SK-N-SH treated with all-trans-retinoic acid at 6 μM for 48 hours (cell line): Measurements from ENCODE around the gene ENTHD1.

Source experiments
- ATAC-seq: fragments of 200-7000 bp; cut with Tn5 transposase; 3 replicates; pipeline ENCODE4 v1.9.1; 2020; ENCODE audit warnings: mild to moderate bottlenecking, moderate library complexity
- ARNTL ChIP-seq: fragments of 450-650 bp; formaldehyde crosslinking; IDR thresholded peaks from 2 replicates; pipeline ENCODE4 v1.5.0; 2020; ENCODE audit warnings: low read depth, mild to moderate bottlenecking, moderate library complexity, borderline replicate concordance
- CSDC2 ChIP-seq: fragments of 250-450 bp; sonication (Bioruptor Pico); IDR thresholded peaks from 2 replicates; pipeline ENCODE4 v1.5.0; 2020; ENCODE audit warnings: mild to moderate bottlenecking, moderate library complexity
- ESRRG ChIP-seq: fragments of 250-450 bp; sonication (Bioruptor Pico); IDR thresholded peaks from 2 replicates; pipeline ENCODE4 v1.6.1; 2021; ENCODE audit warnings: mild to moderate bottlenecking
- GLIS3 ChIP-seq: fragments of 250-450 bp; sonication (Bioruptor Pico); IDR thresholded peaks from 2 replicates; pipeline ENCODE4 v1.5.0; 2020; ENCODE audit warnings: mild to moderate bottlenecking, moderate library complexity
- ISL1 ChIP-seq: fragments of 250-450 bp; sonication (Bioruptor Pico); IDR thresholded peaks from 2 replicates; pipeline ENCODE4 v2.1.2; 2022; ENCODE audit warnings: mild to moderate bottlenecking, moderate library complexity
- OSR1 ChIP-seq: fragments of 250-450 bp; sonication (Bioruptor Pico); IDR thresholded peaks from 2 replicates; pipeline ENCODE4 v1.8.0; 2022; ENCODE audit warnings: moderate library complexity, mild to moderate bottlenecking, inconsistent platforms
- PPARA ChIP-seq: fragments of 250-450 bp; sonication (Bioruptor Pico); IDR thresholded peaks from 2 replicates; pipeline ENCODE4 v1.5.0; 2020; ENCODE audit warnings: mild to moderate bottlenecking, borderline replicate concordance
- RARB ChIP-seq: fragments of 250-450 bp; sonication (Bioruptor Pico); IDR thresholded peaks from 2 replicates; pipeline ENCODE4 v1.8.0; 2021; ENCODE audit warnings: mild to moderate bottlenecking, moderate library complexity
- SNAI2 ChIP-seq: fragments of 250-450 bp; sonication (Bioruptor Pico); IDR thresholded peaks from 2 replicates; pipeline ENCODE4 v1.5.0; 2020; ENCODE audit warnings: mild to moderate bottlenecking, moderate library complexity
- TCF4 ChIP-seq: fragments of 250-450 bp; sonication (Bioruptor Pico); IDR thresholded peaks from 2 replicates; pipeline ENCODE4 v1.8.0; 2021; ENCODE audit warnings: mild to moderate bottlenecking, moderate library complexity, borderline replicate concordance
- TOX ChIP-seq: fragments of 250-450 bp; sonication (Bioruptor Pico); IDR thresholded peaks from 2 replicates; pipeline ENCODE4 v1.8.0; 2021; ENCODE audit warnings: mild to moderate bottlenecking, moderate library complexity, borderline replicate concordance
- TSHZ2 ChIP-seq: fragments of 250-450 bp; sonication (Bioruptor Pico); IDR thresholded peaks from 2 replicates; pipeline ENCODE4 v1.5.0; 2020; ENCODE audit warnings: mild to moderate bottlenecking, moderate library complexity
- ZC3H10 ChIP-seq: fragments of 250-450 bp; sonication (Bioruptor Pico); IDR thresholded peaks from 2 replicates; pipeline ENCODE4 v1.5.1; 2021; ENCODE audit warnings: mild to moderate bottlenecking, moderate library complexity
- ZFP3 ChIP-seq: fragments of 250-450 bp; sonication (Bioruptor Pico); IDR thresholded peaks from 2 replicates; pipeline ENCODE4 v1.5.0; 2020; ENCODE audit warnings: mild to moderate bottlenecking, moderate library complexity
- ZFP30 ChIP-seq: fragments of 450-650 bp; formaldehyde crosslinking; IDR thresholded peaks from 2 replicates; pipeline ENCODE4 v1.5.0; 2022; ENCODE audit warnings: mild to moderate bottlenecking, moderate library complexity
- ZNF565 ChIP-seq: fragments of 450-650 bp; formaldehyde crosslinking; conservative IDR thresholded peaks from 2 replicates; pipeline ENCODE4 v1.5.0; 2020; ENCODE audit warnings: low read depth, mild to moderate bottlenecking, moderate library complexity
- ZNF70 ChIP-seq: fragments of 450-650 bp; formaldehyde crosslinking; IDR thresholded peaks from 2 replicates; pipeline ENCODE4 v1.5.0; 2020; ENCODE audit warnings: mild to moderate bottlenecking, moderate library complexity
- ZNF8 ChIP-seq: fragments of 450-650 bp; formaldehyde crosslinking; IDR thresholded peaks from 2 replicates; pipeline ENCODE4 v1.5.0; 2020; ENCODE audit warnings: mild to moderate bottlenecking, moderate library complexity
- TF ChIP-seq, protein P1 (sequence below): fragments of 250-450 bp; sonication (Bioruptor Pico); IDR thresholded peaks from 2 replicates; pipeline ENCODE4 v1.8.0; 2020; ENCODE audit warnings: mild to moderate bottlenecking, moderate library complexity, borderline replicate concordance
- TF ChIP-seq, protein P2 (sequence below): fragments of 250-450 bp; sonication (Bioruptor Pico); IDR thresholded peaks from 2 replicates; pipeline ENCODE4 v1.8.0; 2021; ENCODE audit warnings: low read depth, mild to moderate bottlenecking, moderate library complexity, borderline replicate concordance
- TF ChIP-seq, protein P3 (sequence below): fragments of 250-450 bp; sonication (Bioruptor Pico); IDR thresholded peaks from 2 replicates; pipeline ENCODE4 v1.5.1; 2021; ENCODE audit warnings: mild to moderate bottlenecking, moderate library complexity

The ENTHD1 gene

DNA sequence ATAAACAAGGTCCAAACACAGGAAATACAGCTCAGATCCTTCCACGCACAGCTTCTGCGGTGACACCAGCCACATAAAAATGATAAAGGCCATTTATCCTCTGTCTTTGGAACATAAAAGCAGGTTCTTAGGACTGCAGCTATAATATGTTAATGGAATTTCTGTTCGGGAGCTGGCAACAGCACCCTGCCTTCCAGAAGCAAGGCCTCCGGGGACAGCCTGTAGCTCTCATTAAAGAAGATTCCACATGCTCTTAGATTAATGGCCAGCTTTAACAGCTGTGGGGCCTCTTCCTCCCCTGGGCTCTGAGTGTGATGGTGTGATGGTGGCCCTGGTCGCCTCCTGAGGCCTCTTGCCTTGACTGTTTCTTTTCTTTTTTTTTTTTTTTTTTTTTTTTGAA lies 185.7 kb downstream of the ENTHD1 start:
- TF ChIP-seq ZNF565 = no peak
- TF ChIP-seq, protein P1, sequence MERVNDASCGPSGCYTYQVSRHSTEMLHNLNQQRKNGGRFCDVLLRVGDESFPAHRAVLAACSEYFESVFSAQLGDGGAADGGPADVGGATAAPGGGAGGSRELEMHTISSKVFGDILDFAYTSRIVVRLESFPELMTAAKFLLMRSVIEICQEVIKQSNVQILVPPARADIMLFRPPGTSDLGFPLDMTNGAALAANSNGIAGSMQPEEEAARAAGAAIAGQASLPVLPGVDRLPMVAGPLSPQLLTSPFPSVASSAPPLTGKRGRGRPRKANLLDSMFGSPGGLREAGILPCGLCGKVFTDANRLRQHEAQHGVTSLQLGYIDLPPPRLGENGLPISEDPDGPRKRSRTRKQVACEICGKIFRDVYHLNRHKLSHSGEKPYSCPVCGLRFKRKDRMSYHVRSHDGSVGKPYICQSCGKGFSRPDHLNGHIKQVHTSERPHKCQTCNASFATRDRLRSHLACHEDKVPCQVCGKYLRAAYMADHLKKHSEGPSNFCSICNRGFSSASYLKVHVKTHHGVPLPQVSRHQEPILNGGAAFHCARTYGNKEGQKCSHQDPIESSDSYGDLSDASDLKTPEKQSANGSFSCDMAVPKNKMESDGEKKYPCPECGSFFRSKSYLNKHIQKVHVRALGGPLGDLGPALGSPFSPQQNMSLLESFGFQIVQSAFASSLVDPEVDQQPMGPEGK (CRISPR knock-in tag) = no peak
- no peak for TF ChIP-seq ZC3H10 (CRISPR knock-in tag)
- TF ChIP-seq TSHZ2 (CRISPR knock-in tag) = no peak
- TF ChIP-seq TCF4 (CRISPR knock-in tag) = no peak
- TF ChIP-seq ZFP30 (CRISPR knock-in tag) = no peak
- no peak for ATAC-seq

DNA sequence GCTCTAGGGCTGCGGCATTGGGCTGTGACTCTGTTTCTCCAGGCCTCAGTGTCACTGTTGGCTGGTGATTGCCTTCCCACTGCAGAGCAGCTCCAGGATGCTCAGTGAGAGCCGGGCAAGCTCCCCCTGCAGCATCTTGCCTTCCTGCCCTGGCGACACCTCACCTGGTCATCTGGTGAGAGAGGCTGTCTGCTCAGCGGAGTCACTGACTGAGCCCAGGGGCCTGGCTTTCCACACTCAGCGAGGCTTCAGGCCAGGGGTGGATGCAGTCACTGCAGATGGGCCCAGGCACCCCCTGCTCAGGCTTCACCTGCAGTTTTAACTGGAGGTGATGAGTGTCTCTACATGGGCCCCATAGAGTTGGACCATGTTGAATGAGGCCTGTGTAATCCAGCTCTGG lies 186.2 kb downstream of the ENTHD1 start:
- no peak for TF ChIP-seq OSR1
- TF ChIP-seq ZC3H10 (CRISPR knock-in tag) = no peak
- TF ChIP-seq ARNTL = no peak
- TF ChIP-seq SNAI2 (CRISPR knock-in tag) = no peak
- no peak for TF ChIP-seq TOX (CRISPR knock-in tag)
- TF ChIP-seq GLIS3 (CRISPR knock-in tag) = no peak
- TF ChIP-seq CSDC2 (CRISPR knock-in tag) = no peak
- TF ChIP-seq, protein P2, sequence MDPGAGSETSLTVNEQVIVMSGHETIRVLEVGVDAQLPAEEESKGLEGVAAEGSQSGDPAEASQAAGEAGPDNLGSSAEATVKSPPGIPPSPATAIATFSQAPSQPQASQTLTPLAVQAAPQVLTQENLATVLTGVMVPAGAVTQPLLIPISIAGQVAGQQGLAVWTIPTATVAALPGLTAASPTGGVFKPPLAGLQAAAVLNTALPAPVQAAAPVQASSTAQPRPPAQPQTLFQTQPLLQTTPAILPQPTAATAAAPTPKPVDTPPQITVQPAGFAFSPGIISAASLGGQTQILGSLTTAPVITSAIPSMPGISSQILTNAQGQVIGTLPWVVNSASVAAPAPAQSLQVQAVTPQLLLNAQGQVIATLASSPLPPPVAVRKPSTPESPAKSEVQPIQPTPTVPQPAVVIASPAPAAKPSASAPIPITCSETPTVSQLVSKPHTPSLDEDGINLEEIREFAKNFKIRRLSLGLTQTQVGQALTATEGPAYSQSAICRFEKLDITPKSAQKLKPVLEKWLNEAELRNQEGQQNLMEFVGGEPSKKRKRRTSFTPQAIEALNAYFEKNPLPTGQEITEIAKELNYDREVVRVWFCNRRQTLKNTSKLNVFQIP (CRISPR knock-in tag) = no peak
- TF ChIP-seq ISL1 (CRISPR knock-in tag) = no peak
- TF ChIP-seq TCF4 (CRISPR knock-in tag) = no peak
- TF ChIP-seq ZNF70 (CRISPR knock-in tag) = no peak
- TF ChIP-seq RARB = no peak
- TF ChIP-seq ZFP3 = no peak
- TF ChIP-seq, protein P1 (CRISPR knock-in tag) = no peak
- no peak for TF ChIP-seq ZNF565
- ATAC-seq = no peak

- no peak for ATAC-seq
- TF ChIP-seq GLIS3 (CRISPR knock-in tag) = no peak
- TF ChIP-seq ZNF8 = no peak
- no peak for TF ChIP-seq ESRRG (CRISPR knock-in tag)
- TF ChIP-seq OSR1 = no peak
- TF ChIP-seq, protein P1 (CRISPR knock-in tag) = no peak
- no peak for TF ChIP-seq TOX (CRISPR knock-in tag)
- TF ChIP-seq ZC3H10 (CRISPR knock-in tag) = no peak
- TF ChIP-seq, protein P3, sequence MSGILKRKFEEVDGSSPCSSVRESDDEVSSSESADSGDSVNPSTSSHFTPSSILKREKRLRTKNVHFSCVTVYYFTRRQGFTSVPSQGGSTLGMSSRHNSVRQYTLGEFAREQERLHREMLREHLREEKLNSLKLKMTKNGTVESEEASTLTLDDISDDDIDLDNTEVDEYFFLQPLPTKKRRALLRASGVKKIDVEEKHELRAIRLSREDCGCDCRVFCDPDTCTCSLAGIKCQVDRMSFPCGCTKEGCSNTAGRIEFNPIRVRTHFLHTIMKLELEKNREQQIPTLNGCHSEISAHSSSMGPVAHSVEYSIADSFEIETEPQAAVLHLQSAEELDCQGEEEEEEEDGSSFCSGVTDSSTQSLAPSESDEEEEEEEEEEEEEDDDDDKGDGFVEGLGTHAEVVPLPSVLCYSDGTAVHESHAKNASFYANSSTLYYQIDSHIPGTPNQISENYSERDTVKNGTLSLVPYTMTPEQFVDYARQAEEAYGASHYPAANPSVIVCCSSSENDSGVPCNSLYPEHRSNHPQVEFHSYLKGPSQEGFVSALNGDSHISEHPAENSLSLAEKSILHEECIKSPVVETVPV (CRISPR knock-in tag) = no peak
- no peak for TF ChIP-seq ISL1 (CRISPR knock-in tag)
- TF ChIP-seq PPARA (CRISPR knock-in tag) = no peak
- TF ChIP-seq TSHZ2 (CRISPR knock-in tag) = no peak
- TF ChIP-seq TCF4 (CRISPR knock-in tag) = no peak
- no peak for TF ChIP-seq ZNF70 (CRISPR knock-in tag)
- no peak for TF ChIP-seq ARNTL
- TF ChIP-seq RARB = no peak
- TF ChIP-seq ZFP30 (CRISPR knock-in tag) = no peak
These were observed 187.0 kb downstream of the ENTHD1 start for GRCh38 chr22:39706376-39707140.
